HG02884 (cell line): Measurements from ENCODE around the gene MYBPC1.
"Not testable (repeated sequence)": the region's sequence is repeated elsewhere in the genome, so short reads cannot be mapped to it uniquely, and the experiment has no call there.

Experiments
- ATAC-seq: cut with Tn5 transposase; IDR thresholded peaks from one replicate; pipeline ENCODE4 v1.9.1; 2021; ENCODE audit warnings: mild to moderate bottlenecking, moderate library complexity; ENCODE audit not compliant: unreplicated experiment

MYBPC1 gene

GRCh38 chr12:101594700-101595099 lies at the start of gene MYBPC1:
MYBPC1 (plus strand) TSS chr12:101594971; CDS start chr12:101595071, 100 bp downstream.
- no peak for ATAC-seq

- no peak for ATAC-seq
Measured at GRCh38 chr12:101551362-101552114, 43.2 kb upstream of the MYBPC1 start.

GRCh38 chr12:101552277-101552676 lies 42.5 kb upstream of the MYBPC1 start:
- no peak for ATAC-seq

- ATAC-seq, result no peak
Measured at GRCh38 chr12:101557094-101557493, 37.7 kb upstream of the MYBPC1 start.

GRCh38 chr12:101558726-101559125 lies 36.0 kb upstream of the MYBPC1 start:
- ATAC-seq, result not testable (repeated sequence)

- ATAC-seq, result no peak
Measured at GRCh38 chr12:101563212-101563611, 31.6 kb upstream of the MYBPC1 start.

- no peak for ATAC-seq
Measured at GRCh38 chr12:101564912-101565311, 29.9 kb upstream of the MYBPC1 start.

- no peak for ATAC-seq
Measured at GRCh38 chr12:101566318-101566717, 28.5 kb upstream of the MYBPC1 start.

- ATAC-seq, result no peak
Measured at GRCh38 chr12:101567918-101568317, 26.9 kb upstream of the MYBPC1 start.

GRCh38 chr12:101570047-101570446 lies 24.7 kb upstream of the MYBPC1 start:
- ATAC-seq, result no peak

GRCh38 chr12:101571105-101571504 lies 23.7 kb upstream of the MYBPC1 start:
- no peak for ATAC-seq

GRCh38 chr12:101573743-101574142 lies 21.0 kb upstream of the MYBPC1 start:
- ATAC-seq, result no peak

GRCh38 chr12:101578417-101578816 lies 16.4 kb upstream of the MYBPC1 start:
- ATAC-seq, result no peak

- ATAC-seq, result no peak
Measured at GRCh38 chr12:101581190-101581589, 13.6 kb upstream of the MYBPC1 start.

GRCh38 chr12:101582937-101583336 lies 11.8 kb upstream of the MYBPC1 start:
- ATAC-seq, result no peak

GRCh38 chr12:101590383-101590782 lies 4.4 kb upstream of the MYBPC1 start:
- ATAC-seq, result no peak

- no peak for ATAC-seq
Measured at GRCh38 chr12:101591781-101592180, 3.0 kb upstream of the MYBPC1 start.

GRCh38 chr12:101592448-101592847 lies 2.3 kb upstream of the MYBPC1 start:
- no peak for ATAC-seq

- no peak for ATAC-seq
Measured at GRCh38 chr12:101592921-101593320, 1.9 kb upstream of the MYBPC1 start.

- ATAC-seq, result no peak
Measured at GRCh38 chr12:101596172-101596571, 1.4 kb downstream of the MYBPC1 start.

- ATAC-seq, result no peak
Measured at GRCh38 chr12:101597164-101597563, 2.4 kb downstream of the MYBPC1 start.

GRCh38 chr12:101598483-101598882 lies 3.7 kb downstream of the MYBPC1 start:
- ATAC-seq, result no peak

- no peak for ATAC-seq
Measured at GRCh38 chr12:101599311-101599710, 4.5 kb downstream of the MYBPC1 start.
